NCI-H2227 treated with DMSO at 0.1 percent for 48 hours (cell line): ENCODE measurements around the gene CREG2.

Experiments used
- DNase-seq: peaks from one replicate; lab custom pipeline; 2025; lab: John Stamatoyannopoulos, UW

The CREG2 gene

GRCh38 chr2:101387151-101387834 lies at the start of gene CREG2:
CREG2 (minus strand) TSS chr2:101387503; CDS start chr2:101387457, 46 bp downstream.
- peak; percentile 24 for DNase-seq

GRCh38 chr2:101435001-101435862 lies 47.9 kb upstream of the CREG2 start:
- peak; percentile 15 for DNase-seq

DNA sequence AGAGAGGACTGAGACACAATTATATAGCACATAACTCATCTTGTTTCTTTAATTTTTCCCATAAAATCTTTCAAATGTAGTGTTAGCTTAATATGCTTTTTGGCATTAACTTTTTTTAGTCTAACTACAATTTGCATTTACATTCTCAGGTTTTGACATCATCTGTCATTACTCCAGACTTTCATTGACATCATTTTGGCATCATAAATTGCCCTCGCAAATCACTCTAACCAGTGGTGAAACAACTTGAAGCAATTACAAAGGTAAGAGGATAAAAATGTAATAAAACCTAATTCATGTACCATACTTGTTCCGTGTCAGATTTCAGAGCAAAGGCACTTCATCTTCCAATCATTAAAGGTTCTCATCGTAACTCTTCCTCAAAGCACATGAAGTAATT lies 46.2 kb upstream of the CREG2 start:
- no peak for DNase-seq

GRCh38 chr2:101432411-101433181 lies 45.3 kb upstream of the CREG2 start:
- DNase-seq = no peak

DNA sequence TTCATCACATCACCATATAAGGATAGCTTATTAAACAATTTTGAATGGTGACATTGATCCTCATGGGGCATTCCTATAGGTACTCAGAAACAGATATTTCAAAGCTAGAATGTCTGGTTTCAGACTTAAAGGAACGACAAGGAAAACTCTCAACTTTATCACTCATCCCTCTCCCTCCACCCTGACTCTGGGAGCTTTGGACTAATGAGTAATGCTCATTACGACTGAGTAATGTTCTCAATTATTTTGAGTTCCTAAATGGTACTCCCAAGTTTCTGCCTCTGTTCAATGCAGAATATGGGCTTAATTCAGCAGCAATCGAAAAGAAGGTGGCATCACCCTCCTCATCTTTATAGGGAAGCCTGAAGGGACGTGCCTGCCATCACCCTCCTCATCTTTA lies 44.2 kb upstream of the CREG2 start:
- DNase-seq = no peak

DNA sequence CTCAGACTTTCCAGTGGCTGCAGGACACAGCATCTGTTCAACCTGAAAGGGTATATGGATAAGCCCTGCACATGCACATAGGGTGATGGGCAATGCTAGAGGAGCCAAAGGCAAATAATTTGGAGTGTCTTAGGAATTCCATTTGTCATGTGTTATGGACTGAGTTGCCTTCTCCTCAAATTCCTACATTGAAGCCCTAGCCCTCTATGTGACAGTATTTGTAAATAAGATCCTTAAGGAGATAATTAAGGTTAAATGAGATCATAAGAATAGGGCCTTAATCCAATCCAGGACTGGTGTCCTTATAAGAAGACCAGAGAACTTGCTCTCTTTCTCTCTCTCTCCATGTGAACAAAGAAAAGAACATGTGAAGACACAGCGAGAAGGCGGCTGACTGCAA lies 42.9 kb upstream of the CREG2 start:
- no peak for DNase-seq

GRCh38 chr2:101429453-101429852 lies 42.1 kb upstream of the CREG2 start:
- no peak for DNase-seq

- no peak for DNase-seq
Observed at GRCh38 chr2:101428422-101429176, 41.3 kb upstream of the CREG2 start.

GRCh38 chr2:101427743-101428142 lies 40.4 kb upstream of the CREG2 start:
- no peak for DNase-seq

DNA sequence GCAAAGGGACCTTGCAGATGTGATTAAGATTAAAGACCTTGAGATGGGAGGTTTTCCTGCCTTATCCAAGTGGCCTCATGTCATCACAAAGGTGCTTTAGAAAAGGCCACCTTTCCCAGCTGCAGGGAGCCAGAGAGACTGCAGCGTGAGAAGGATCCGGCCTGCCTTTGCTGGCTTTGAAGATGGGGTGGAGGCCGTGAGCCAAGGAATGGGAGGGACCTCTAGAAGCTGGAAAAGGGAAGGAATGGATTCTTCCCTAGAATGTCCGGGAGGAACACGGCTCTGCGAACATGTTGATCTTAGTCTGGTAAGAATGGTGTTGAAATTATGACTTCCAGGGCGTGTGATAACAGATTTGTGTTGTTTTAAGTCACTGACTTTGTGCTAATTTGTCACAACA lies 39.9 kb upstream of the CREG2 start:
- DNase-seq = no peak

- no peak for DNase-seq
Observed at GRCh38 chr2:101426822-101427221, 39.5 kb upstream of the CREG2 start.

GRCh38 chr2:101420623-101421022 lies 33.3 kb upstream of the CREG2 start:
- no peak for DNase-seq

DNA sequence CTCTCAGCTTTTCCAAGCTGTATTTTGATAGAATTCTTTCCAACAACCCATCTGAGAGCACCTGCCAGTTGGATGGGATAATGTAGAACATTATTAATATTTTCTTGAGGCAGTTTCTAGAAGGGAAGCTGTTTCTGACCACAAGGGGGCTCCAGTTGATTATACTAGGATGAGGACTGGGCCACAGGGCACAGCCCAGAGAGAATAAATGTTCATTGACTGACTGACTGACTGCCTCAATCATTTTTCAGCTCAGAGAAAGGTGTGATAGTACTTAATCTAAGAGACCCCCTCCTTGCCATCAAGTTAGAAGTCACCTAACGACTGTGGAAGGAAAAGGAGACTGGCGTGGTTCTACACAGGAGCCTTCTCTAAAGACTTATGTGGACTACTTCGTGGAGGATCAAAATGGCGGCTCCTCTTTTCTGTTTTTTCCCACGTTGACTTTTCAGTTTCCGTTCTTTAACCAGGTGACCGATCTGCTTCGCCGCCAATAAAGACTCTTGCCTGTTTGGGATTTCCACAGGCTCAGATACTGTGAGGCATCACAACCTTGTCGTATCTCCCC lies 31.9 kb upstream of the CREG2 start:
- peak; percentile 2 for DNase-seq

- no peak for DNase-seq
Observed at GRCh38 chr2:101418460-101419095, 31.3 kb upstream of the CREG2 start.

- DNase-seq = no peak
Observed at GRCh38 chr2:101416609-101417008, 29.3 kb upstream of the CREG2 start.

GRCh38 chr2:101415884-101416283 lies 28.6 kb upstream of the CREG2 start:
- no peak for DNase-seq

GRCh38 chr2:101415220-101415619 lies 27.9 kb upstream of the CREG2 start:
- DNase-seq = no peak

DNA sequence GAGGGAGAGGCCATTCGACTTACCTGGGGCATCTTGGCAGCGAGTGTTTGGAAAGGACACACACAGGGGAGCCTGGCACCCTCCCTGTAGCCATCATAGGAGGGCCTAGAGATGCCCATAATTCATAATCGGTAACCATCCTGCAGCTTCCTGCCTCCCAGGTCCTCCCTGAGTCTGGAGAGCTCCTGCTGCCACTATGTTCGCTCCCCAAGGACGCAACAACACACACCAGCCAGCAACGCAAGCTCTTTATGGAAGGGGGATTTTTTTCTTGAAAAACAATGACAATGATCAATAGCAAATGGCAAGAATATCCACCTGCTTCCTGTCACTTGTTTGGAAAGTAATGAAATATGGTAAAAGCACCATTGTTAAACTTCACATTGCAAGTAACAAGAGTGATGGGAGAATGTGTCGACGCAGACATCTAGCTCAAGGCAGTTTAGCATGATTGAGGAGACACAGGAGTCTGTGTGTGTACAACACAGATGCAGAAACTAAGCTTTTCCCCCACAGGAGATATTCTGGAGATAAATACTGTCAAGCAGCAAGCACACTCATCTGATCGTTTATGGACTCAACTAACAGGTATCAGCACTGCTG lies 24.9 kb upstream of the CREG2 start:
- DNase-seq = no peak

GRCh38 chr2:101410746-101411145 lies 23.4 kb upstream of the CREG2 start:
- no peak for DNase-seq

DNA sequence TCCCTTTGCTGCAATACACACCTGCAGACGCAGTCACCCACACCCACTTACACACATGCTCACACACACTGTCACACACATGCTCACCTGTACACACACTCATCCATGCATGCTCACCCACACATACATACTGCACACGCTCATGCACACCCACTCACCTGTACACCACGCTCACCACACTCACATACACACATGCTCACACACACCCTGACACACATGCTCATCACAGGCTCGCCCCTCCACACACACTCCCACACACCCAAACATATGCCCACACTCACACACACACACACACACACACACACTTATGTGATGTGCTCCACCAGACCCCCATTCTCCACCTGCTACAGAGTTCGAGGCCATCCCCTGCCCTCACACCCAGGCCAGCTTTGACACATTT lies 22.8 kb upstream of the CREG2 start:
- DNase-seq = no peak

DNA sequence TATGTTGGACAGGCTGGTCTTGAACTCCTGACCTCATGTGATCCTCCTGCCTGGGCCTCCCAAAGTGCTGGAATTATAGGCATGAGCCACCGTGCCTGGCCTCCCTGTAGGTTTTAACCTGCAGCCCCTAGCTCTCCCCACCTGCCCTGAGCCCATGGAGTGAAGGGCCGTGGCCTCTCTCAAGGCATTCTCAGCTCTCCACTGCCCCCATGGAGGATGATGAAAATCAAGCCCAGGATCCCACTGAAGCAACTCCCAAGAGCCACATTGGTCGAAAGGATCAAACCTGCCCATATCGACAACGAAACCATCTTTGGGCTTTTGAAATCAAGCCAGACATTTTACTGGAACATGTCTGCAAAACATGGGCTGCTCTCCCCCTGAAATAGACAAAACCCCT lies 22.4 kb upstream of the CREG2 start:
- DNase-seq = no peak
